GM12878 (cell line): ENCODE measurements around the gene ATP4A. TPM values are rescaled to one million over a fixed set of nuclear protein-coding genes. Genes with fewer than 3 reads are reported as not detected.

Source experiments
- ATAC-seq: fragments of 200-7000 bp; cut with Tn5 transposase; 3 replicates; pipeline ENCODE4 v1.9.1; 2020; ENCODE audit warnings: mild to moderate bottlenecking, moderate library complexity
- BruUV-seq: library from RNA; stranded (reverse); fragments of 400-500 nt; replicated peaks from 2 replicates; lab custom pipeline; 2021; lab: Mats Ljungman, UMichigan
- CTCF ChIA-PET: fragments of 300-600 bp; sonication (Branson Sonifier 250); formaldehyde crosslinking; extraction: SDS; loops from one replicate; lab custom pipeline; 2021; ENCODE audit warnings: inconsistent platforms; lab: Yijun Ruan, JAX
- POLR2A ChIA-PET: fragments of 350-600 bp; formaldehyde crosslinking; extraction: SDS; loops from one replicate; lab custom pipeline; 2021; ENCODE audit warnings: inconsistent platforms; lab: Charles Lee
- RAD21 ChIA-PET: fragments of 300-600 bp; sonication (Branson Sonifier 250); formaldehyde crosslinking; loops from one replicate; lab custom pipeline; 2023; ENCODE audit warnings: antibody characterized with exemption; ENCODE audit not compliant: unreplicated experiment; lab: Charles Lee
- SMC1A ChIA-PET: fragments of 300-600 bp; sonication (Branson Sonifier 250); formaldehyde crosslinking; loops from one replicate; lab custom pipeline; 2023; ENCODE audit not compliant: unreplicated experiment, uncharacterized antibody; lab: Charles Lee
- DNase-seq: peaks from one replicate; pipeline ENCODE4 v3.0.0-alpha.2; 2011; ENCODE audit warnings: low read depth, low spot score
- FAIRE-seq: peaks from 3 replicates; lab custom pipeline; 2011; peaks lifted over from hg19 to GRCh38; lab: Jason Lieb, UNC
- H2AFZ ChIP-seq: 2 replicates; pipeline ENCODE4 v1.6.0; 2011; ENCODE audit warnings: low read depth, low read length, control low read depth; ENCODE audit not compliant: control insufficient read depth
- H3K27ac ChIP-seq: 2 replicates; pipeline ENCODE4 v1.5.1; 2011; ENCODE audit warnings: control low read depth; ENCODE audit not compliant: control insufficient read depth, insufficient read depth
- H3K27me3 ChIP-seq, 2 experiments: replicated peaks in 1 of 2; 2 replicates each; pipeline versions ENCODE4 v1.6.0 to v1.6.1; 2011; ENCODE audit warnings: low read length in 1 of 2; ENCODE audit not compliant: control insufficient read depth in 2 of 2, insufficient read depth in 2 of 2
- H3K36me3 ChIP-seq, 2 experiments: 2 replicates each; pipeline ENCODE4 v1.5.1; 2011; ENCODE audit warnings: low read length in 1 of 2; ENCODE audit not compliant: control insufficient read depth in 2 of 2, insufficient read depth in 2 of 2
- H3K4me1 ChIP-seq: 2 replicates; pipeline ENCODE4 v1.6.1; 2011; ENCODE audit warnings: mild to moderate bottlenecking, low read length, moderate library complexity, mixed read lengths; ENCODE audit not compliant: control insufficient read depth, insufficient read depth
- H3K4me2 ChIP-seq: 2 replicates; pipeline ENCODE4 v1.6.0; 2011; ENCODE audit warnings: control low read depth; ENCODE audit not compliant: control insufficient read depth, insufficient read depth
- H3K4me3 ChIP-seq: fragments of 200-600 bp; sonication (generic); 2 replicates; pipeline ENCODE4 v1.5.1; 2016
- H3K79me2 ChIP-seq: 2 replicates; pipeline ENCODE4 v1.6.0; 2011; ENCODE audit warnings: low read length; ENCODE audit not compliant: control insufficient read depth, insufficient read depth
- H3K9ac ChIP-seq: 2 replicates; pipeline ENCODE4 v1.8.0; 2011; ENCODE audit warnings: low read length, control low read depth, mixed read lengths; ENCODE audit not compliant: control insufficient read depth, insufficient read depth
- H3K9me3 ChIP-seq: replicated peaks from 3 replicates; pipeline ENCODE4 v1.5.1; 2011; ENCODE audit warnings: mild to moderate bottlenecking, low read length; ENCODE audit not compliant: control insufficient read depth, insufficient read depth
- H4K20me1 ChIP-seq: 2 replicates; pipeline ENCODE4 v1.6.0; 2011; ENCODE audit not compliant: control insufficient read depth, insufficient read depth
- CBX5 ChIP-seq: sonication (generic); IDR thresholded peaks from 2 replicates; pipeline ENCODE4 v1.6.1; 2016; ENCODE audit warnings: low read depth, moderate library complexity, mild to moderate bottlenecking, inconsistent platforms
- EP300 ChIP-seq, 2 experiments: fragments of 150-350 bp in 1 of 2; IDR thresholded peaks; 2 replicates each; pipeline ENCODE4 v1.6.1; 2011 to 2012; ENCODE audit warnings: low read depth in 2 of 2, low read length in 2 of 2, borderline replicate concordance in 1 of 2, improper control_type of control experiment in 1 of 2, inconsistent platforms in 1 of 2; ENCODE audit not compliant: control insufficient read depth in 1 of 2
- FOXK2 ChIP-seq: fragments of 450-650 bp; IDR thresholded peaks from 2 replicates; pipeline ENCODE4 v1.6.1; 2017; ENCODE audit warnings: mild to moderate bottlenecking, moderate library complexity
- FOXM1 ChIP-seq: IDR thresholded peaks from 2 replicates; pipeline ENCODE4 v1.6.1; 2012; ENCODE audit warnings: low read depth, mild to moderate bottlenecking, inconsistent platforms, low read length, moderate library complexity
- HCFC1 ChIP-seq: fragments of 150-350 bp; IDR thresholded peaks from 2 replicates; pipeline ENCODE4 v1.6.1; 2014; ENCODE audit warnings: low read length
- NFIC ChIP-seq: IDR thresholded peaks from 2 replicates; pipeline ENCODE4 v1.6.1; 2012; ENCODE audit warnings: low read depth, mild to moderate bottlenecking, inconsistent platforms, low read length, moderate library complexity
- NFYB ChIP-seq: IDR thresholded peaks from 2 replicates; pipeline ENCODE4 v1.6.1; 2011; ENCODE audit warnings: low read depth, mild to moderate bottlenecking, low read length, improper control_type of control experiment, moderate library complexity; ENCODE audit not compliant: insufficient read depth
- NR2F1 ChIP-seq: fragments of 450-650 bp; conservative IDR thresholded peaks from 2 replicates; pipeline ENCODE4 v1.6.1; 2017; ENCODE audit warnings: mild to moderate bottlenecking
- RCOR1 ChIP-seq: conservative IDR thresholded peaks from 2 replicates; pipeline ENCODE4 v1.6.1; 2012; ENCODE audit warnings: low read depth, low read length, improper control_type of control experiment
- SUZ12 ChIP-seq: fragments of 200-600 bp; sonication (generic); IDR thresholded peaks from one replicate; pipeline ENCODE4 v1.6.1; 2018; ENCODE audit warnings: antibody characterized with exemption, mild to moderate bottlenecking; ENCODE audit not compliant: unreplicated experiment
- WGBS: methylation state at CpG from one replicate; pipeline ENCODE4 v1.1.6; 2016; ENCODE audit warnings: low lambda C conversion rate; ENCODE audit not compliant: insufficient replicate concordance, insufficient coverage; ENCODE audit errors: missing lambda C conversion rate; 5-methylcytosine and 5-hydroxymethylcytosine counted together
- in situ Hi-C: fragments of 300-500 bp; cut with MboI; formaldehyde crosslinking; loops from 9 replicates; pipeline ENCODE4 v1.14.3; 2018; ENCODE audit warnings: mixed read lengths
- intact Hi-C: fragments of 100-400 bp; cut with micrococcal nuclease; formaldehyde crosslinking; loops from one replicate; pipeline ENCODE4 v1.14.2; 2022; ENCODE audit not compliant: unreplicated experiment
- polyA plus RNA-seq, 11 experiments: library from polyadenylated mRNA; depleted of rRNA in 4 of 11; unstranded in 6 of 11; stranded (reverse) in 5 of 11; fragments of >200 nt; fragmentation: Nextera tagmentation in 4 of 11; fragmentation: Illumina TruSeq in 1 of 11; extraction: Ambion mirVana in 4 of 11; extraction: Trizol in 1 of 11; gene quantifications; 1 replicate in 1 of 11; 2 replicates in 10 of 11; pipeline versions ENCODE4 v1.2.1 to v1.2.3, GENCODE V29; 2011 to 2016; ENCODE audit warnings: inconsistent platforms in 2 of 11, missing spikeins in 2 of 11, low read depth in 1 of 11
- total RNA-seq, 4 experiments: library from RNA; depleted of rRNA in 3 of 4; stranded (reverse); fragments of >200 nt in 3 of 4; fragmentation: Illumina TruSeq in 1 of 4; extraction: Trizol in 1 of 4; gene quantifications; 2 replicates each; pipeline versions ENCODE4 v1.2.1 to v1.2.3, GENCODE V29; 2013 to 2021
- TF ChIP-seq, protein P1 (sequence below): fragments of 450-650 bp; IDR thresholded peaks from 2 replicates; pipeline ENCODE4 v1.6.1; 2017; ENCODE audit warnings: low read depth, mild to moderate bottlenecking, moderate library complexity
- TF ChIP-seq, protein P2 (sequence below): fragments of 450-650 bp; formaldehyde crosslinking; IDR thresholded peaks from 2 replicates; pipeline ENCODE4 v1.5.0; 2022; ENCODE audit warnings: mild to moderate bottlenecking, missing genetic modification characterization
- TF ChIP-seq, protein P3 (sequence below): fragments of 450-650 bp; formaldehyde crosslinking; IDR thresholded peaks from 2 replicates; pipeline ENCODE4 v1.4.0; 2020; ENCODE audit warnings: mild to moderate bottlenecking, moderate library complexity

ATP4A gene
- total and polyA plus RNA-seq, 10 of the 15 experiments (the other 5 are each of a cell fraction or from before 2014, with no cell fraction given): 0.03 to 1.5 (median 0.11) TPM; not detected in 3

DNA sequence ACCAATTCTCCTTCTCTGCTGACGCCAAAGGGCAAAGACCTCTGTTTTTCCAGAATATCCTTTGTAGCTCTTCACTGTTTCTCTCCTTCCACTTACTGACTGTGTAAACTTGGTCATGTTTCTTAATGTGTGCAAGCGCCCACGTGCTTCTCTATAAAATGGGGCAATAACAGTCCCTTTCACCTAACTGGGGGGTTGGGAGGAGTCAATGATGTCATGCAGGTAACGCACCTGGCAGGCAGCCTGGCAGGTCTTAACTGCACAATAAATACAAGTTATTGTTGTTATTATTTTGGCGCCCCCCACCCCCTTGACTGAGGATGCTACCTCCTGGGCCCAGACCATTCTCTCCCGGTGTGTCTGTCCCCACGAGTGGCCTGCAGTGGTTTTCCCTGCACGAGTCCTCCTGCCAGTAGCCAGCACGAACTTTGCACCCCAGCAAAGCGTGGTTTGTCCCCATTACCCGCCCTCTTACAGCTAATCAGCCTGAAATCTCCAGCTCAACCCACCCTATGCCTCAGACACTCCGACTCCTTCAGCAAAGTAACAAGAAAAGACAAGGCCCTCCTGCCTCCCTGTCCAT, 40.6 kb downstream of the ATP4A start:
- SMC1A ChIA-PET: interaction anchor here (0.6 kb wide), 1 partner anchor 431 kb away, joined by 3 read pairs; no protein-coding TSS in a partner anchor
- TF ChIP-seq RCOR1 (no peak), NFYB (no peak), EP300 (IDR thresholded peaks at IDR 0.05; ENCODE audit: borderline replicate concordance in 1 of 2, control insufficient read depth in 1 of 2, low read depth in 2 of 2, low read length in 2 of 2) (no peak), FOXK2 (no peak), SUZ12 (no peak), CBX5 (no peak), NFIC (no peak), HCFC1 (no peak), NR2F1 (no peak), FOXM1 (no peak)
- TF ChIP-seq, protein P1, sequence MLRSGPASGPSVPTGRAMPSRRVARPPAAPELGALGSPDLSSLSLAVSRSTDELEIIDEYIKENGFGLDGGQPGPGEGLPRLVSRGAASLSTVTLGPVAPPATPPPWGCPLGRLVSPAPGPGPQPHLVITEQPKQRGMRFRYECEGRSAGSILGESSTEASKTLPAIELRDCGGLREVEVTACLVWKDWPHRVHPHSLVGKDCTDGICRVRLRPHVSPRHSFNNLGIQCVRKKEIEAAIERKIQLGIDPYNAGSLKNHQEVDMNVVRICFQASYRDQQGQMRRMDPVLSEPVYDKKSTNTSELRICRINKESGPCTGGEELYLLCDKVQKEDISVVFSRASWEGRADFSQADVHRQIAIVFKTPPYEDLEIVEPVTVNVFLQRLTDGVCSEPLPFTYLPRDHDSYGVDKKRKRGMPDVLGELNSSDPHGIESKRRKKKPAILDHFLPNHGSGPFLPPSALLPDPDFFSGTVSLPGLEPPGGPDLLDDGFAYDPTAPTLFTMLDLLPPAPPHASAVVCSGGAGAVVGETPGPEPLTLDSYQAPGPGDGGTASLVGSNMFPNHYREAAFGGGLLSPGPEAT: no peak
- TF ChIP-seq, protein P2, sequence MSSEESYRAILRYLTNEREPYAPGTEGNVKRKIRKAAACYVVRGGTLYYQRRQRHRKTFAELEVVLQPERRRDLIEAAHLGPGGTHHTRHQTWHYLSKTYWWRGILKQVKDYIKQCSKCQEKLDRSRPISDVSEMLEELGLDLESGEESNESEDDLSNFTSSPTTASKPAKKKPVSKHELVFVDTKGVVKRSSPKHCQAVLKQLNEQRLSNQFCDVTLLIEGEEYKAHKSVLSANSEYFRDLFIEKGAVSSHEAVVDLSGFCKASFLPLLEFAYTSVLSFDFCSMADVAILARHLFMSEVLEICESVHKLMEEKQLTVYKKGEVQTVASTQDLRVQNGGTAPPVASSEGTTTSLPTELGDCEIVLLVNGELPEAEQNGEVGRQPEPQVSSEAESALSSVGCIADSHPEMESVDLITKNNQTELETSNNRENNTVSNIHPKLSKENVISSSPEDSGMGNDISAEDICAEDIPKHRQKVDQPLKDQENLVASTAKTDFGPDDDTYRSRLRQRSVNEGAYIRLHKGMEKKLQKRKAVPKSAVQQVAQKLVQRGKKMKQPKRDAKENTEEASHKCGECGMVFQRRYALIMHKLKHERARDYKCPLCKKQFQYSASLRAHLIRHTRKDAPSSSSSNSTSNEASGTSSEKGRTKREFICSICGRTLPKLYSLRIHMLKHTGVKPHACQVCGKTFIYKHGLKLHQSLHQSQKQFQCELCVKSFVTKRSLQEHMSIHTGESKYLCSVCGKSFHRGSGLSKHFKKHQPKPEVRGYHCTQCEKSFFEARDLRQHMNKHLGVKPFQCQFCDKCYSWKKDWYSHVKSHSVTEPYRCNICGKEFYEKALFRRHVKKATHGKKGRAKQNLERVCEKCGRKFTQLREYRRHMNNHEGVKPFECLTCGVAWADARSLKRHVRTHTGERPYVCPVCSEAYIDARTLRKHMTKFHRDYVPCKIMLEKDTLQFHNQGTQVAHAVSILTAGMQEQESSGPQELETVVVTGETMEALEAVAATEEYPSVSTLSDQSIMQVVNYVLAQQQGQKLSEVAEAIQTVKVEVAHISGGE (CRISPR knock-in tag): no peak
- TF ChIP-seq, protein P3, sequence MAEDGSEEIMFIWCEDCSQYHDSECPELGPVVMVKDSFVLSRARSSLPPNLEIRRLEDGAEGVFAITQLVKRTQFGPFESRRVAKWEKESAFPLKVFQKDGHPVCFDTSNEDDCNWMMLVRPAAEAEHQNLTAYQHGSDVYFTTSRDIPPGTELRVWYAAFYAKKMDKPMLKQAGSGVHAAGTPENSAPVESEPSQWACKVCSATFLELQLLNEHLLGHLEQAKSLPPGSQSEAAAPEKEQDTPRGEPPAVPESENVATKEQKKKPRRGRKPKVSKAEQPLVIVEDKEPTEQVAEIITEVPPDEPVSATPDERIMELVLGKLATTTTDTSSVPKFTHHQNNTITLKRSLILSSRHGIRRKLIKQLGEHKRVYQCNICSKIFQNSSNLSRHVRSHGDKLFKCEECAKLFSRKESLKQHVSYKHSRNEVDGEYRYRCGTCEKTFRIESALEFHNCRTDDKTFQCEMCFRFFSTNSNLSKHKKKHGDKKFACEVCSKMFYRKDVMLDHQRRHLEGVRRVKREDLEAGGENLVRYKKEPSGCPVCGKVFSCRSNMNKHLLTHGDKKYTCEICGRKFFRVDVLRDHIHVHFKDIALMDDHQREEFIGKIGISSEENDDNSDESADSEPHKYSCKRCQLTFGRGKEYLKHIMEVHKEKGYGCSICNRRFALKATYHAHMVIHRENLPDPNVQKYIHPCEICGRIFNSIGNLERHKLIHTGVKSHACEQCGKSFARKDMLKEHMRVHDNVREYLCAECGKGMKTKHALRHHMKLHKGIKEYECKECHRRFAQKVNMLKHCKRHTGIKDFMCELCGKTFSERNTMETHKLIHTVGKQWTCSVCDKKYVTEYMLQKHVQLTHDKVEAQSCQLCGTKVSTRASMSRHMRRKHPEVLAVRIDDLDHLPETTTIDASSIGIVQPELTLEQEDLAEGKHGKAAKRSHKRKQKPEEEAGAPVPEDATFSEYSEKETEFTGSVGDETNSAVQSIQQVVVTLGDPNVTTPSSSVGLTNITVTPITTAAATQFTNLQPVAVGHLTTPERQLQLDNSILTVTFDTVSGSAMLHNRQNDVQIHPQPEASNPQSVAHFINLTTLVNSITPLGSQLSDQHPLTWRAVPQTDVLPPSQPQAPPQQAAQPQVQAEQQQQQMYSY (CRISPR knock-in tag): no peak

More for the DNA sequence above, 40.6 kb downstream of the ATP4A start:
- in situ Hi-C loops: no loop called here
- no peaks in the 10 kb centered on the region for H4K20me1 ChIP-seq
- ChIA-PET RAD21 (no interaction called here), POLR2A (no interaction called here), CTCF (interaction anchor here (0.6 to 1.0 kb wide), 2 partner anchors 12 to 534 kb away, joined by 3 read pairs; no protein-coding TSS in a partner anchor)
- no peak for FAIRE-seq
- H3K9me3 ChIP-seq: no peaks in the 10 kb centered on the region
- no TSS peak for BruUV-seq
- no peak overlapping the region for H3K27ac ChIP-seq
- no peak for DNase-seq
- no peak for ATAC-seq
- no peak overlapping the region for H2AFZ ChIP-seq
- H3K36me3 ChIP-seq: no peaks in the 10 kb centered on the region
- H3K27me3 ChIP-seq: no peaks in the 10 kb centered on the region; a peak in 2 of 4 replicates
- no peak overlapping the region for H3K4me3 ChIP-seq
- WGBS: 24% methylated on average over 12 of the region's 12 CpGs
- H3K9ac ChIP-seq: no peak overlapping the region
- no peaks in the 10 kb centered on the region for H3K79me2 ChIP-seq
- no peak overlapping the region for H3K4me2 ChIP-seq
- intact Hi-C loops: no loop called here
- no peaks in the 10 kb centered on the region for H3K4me1 ChIP-seq
